Measurements from ENCODE around the gene ANXA2R. TPM values are rescaled to one million over a fixed set of nuclear protein-coding genes. Genes with fewer than 3 reads are reported as not detected.

Gene ANXA2R
- polyA plus RNA-seq, 1 donor from 2014 or later = not detected

DNA sequence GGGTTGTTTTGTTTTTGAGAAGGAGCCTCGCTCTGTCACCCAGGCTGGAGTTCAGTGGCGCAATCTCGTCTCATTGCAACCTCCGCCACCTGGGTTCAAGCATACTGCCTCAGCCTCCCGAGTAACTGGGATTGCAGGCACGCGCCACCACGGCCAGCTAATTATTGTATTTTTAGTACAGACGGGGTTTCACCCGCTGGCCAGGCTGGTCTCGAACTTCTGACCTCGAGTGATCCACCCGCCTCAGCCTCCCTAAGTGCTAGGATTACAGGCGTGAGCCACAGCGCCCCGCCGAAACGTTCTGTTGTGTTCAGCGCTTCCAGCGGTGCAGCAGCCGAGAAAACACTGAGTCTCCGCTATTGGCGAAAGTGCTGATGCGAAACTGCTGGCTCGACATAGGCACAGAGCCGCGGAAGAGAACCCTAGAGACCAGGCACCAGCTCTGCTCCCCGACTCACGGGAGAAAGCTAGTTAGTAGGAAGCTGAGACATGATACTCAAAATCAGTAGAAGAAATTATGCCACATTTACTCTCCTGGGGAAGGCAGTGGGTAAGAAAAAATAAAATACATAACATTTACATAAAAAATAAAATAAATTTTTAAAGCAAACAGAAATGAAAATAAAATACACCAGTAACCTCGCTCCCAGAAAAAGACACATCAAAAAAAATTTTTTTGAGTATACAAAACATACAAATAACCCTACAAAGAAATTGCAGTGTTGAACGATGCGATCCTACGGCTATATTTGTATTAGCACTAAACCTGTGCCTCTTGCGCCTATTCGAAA is 31.6 kb downstream of the ANXA2R start:
- TF ChIP-seq POLR2AphosphoS5 (IDR thresholded peaks at IDR 0.05) (peak; percentile 41), SMC3 (conservative IDR thresholded peaks at IDR 0.05; ENCODE audit: poor library complexity) (no peak), EZH2 (IDR thresholded peaks at IDR 0.05; ENCODE audit: borderline replicate concordance, insufficient read depth, low read length, poor library complexity, severe bottlenecking) (no peak), TAF1 (IDR thresholded peaks at IDR 0.05; ENCODE audit: low read depth) (no peak), EP300 (conservative IDR thresholded peaks at IDR 0.05; ENCODE audit: poor library complexity, severe bottlenecking) (peak; percentile 46), RAD21 (conservative IDR thresholded peaks at IDR 0.05) (no peak), MXI1 (conservative IDR thresholded peaks at IDR 0.05; ENCODE audit: poor library complexity, severe bottlenecking) (no peak)
- TF ChIP-seq, protein P1, sequence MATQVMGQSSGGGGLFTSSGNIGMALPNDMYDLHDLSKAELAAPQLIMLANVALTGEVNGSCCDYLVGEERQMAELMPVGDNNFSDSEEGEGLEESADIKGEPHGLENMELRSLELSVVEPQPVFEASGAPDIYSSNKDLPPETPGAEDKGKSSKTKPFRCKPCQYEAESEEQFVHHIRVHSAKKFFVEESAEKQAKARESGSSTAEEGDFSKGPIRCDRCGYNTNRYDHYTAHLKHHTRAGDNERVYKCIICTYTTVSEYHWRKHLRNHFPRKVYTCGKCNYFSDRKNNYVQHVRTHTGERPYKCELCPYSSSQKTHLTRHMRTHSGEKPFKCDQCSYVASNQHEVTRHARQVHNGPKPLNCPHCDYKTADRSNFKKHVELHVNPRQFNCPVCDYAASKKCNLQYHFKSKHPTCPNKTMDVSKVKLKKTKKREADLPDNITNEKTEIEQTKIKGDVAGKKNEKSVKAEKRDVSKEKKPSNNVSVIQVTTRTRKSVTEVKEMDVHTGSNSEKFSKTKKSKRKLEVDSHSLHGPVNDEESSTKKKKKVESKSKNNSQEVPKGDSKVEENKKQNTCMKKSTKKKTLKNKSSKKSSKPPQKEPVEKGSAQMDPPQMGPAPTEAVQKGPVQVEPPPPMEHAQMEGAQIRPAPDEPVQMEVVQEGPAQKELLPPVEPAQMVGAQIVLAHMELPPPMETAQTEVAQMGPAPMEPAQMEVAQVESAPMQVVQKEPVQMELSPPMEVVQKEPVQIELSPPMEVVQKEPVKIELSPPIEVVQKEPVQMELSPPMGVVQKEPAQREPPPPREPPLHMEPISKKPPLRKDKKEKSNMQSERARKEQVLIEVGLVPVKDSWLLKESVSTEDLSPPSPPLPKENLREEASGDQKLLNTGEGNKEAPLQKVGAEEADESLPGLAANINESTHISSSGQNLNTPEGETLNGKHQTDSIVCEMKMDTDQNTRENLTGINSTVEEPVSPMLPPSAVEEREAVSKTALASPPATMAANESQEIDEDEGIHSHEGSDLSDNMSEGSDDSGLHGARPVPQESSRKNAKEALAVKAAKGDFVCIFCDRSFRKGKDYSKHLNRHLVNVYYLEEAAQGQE (IDR thresholded peaks at IDR 0.05; ENCODE audit: borderline replicate concordance) = no peak
- TF ChIP-seq, protein P2, sequence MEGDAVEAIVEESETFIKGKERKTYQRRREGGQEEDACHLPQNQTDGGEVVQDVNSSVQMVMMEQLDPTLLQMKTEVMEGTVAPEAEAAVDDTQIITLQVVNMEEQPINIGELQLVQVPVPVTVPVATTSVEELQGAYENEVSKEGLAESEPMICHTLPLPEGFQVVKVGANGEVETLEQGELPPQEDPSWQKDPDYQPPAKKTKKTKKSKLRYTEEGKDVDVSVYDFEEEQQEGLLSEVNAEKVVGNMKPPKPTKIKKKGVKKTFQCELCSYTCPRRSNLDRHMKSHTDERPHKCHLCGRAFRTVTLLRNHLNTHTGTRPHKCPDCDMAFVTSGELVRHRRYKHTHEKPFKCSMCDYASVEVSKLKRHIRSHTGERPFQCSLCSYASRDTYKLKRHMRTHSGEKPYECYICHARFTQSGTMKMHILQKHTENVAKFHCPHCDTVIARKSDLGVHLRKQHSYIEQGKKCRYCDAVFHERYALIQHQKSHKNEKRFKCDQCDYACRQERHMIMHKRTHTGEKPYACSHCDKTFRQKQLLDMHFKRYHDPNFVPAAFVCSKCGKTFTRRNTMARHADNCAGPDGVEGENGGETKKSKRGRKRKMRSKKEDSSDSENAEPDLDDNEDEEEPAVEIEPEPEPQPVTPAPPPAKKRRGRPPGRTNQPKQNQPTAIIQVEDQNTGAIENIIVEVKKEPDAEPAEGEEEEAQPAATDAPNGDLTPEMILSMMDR (IDR thresholded peaks at IDR 0.05; ENCODE audit: poor library complexity, severe bottlenecking) = peak; percentile 35

DNA sequence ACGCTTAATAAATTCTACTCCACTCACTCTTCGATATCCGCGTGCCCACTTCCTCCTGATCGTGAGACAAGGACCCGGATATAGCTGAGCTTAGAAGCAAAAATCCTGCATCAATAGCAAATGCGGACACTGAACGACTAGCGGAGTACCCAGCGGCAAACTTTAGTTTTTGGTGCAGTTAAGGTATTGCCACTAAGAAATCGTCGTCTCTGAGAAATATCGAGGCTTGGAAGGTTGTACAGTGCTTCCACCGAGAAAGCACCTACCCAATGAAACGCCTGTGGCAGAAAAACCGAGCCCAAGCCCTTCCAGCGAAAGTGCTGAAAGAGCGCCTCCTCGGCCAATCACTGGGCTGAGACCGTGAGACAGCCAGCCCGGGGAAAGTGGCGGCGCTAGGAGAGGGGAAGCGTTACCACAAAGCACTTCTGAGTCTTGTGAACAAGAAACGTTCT is 32.2 kb downstream of the ANXA2R start:
- peak overlapping the region; percentile 72 for H3K27ac ChIP-seq (ENCODE audit: low read length)
- no peaks in the 10 kb centered on the region for H3K79me2 ChIP-seq (replicated peaks; ENCODE audit: insufficient read depth, low read length)
- H4K20me1 ChIP-seq (ENCODE audit: insufficient read depth) = no peaks in the 10 kb centered on the region
- no peaks in the 10 kb centered on the region for H3K9me3 ChIP-seq (ENCODE audit: low read length)
- H3K4me2 ChIP-seq (ENCODE audit: low read length) = peak overlapping the region; percentile 25
- no peaks in the 10 kb centered on the region for H3K36me3 ChIP-seq (ENCODE audit: insufficient read depth, low read length)
- peaks cover 63% of the 10 kb centered on the region for H3K27me3 ChIP-seq (ENCODE audit: insufficient read depth, low read depth, low read length)
- no peaks in the 10 kb centered on the region for H3K9me2 ChIP-seq (ENCODE audit: insufficient read depth, low read length)
- H2AFZ ChIP-seq (ENCODE audit: low read depth, low read length) = peak overlapping the region; percentile 23
- no peaks in the 10 kb centered on the region for H3F3A ChIP-seq (ENCODE audit: insufficient read depth, low read length, poor library complexity, severe bottlenecking)
- peak overlapping the region; percentile 59 for H3K9ac ChIP-seq (ENCODE audit: low read length)
- no peak for TF ChIP-seq EZH2 (IDR thresholded peaks at IDR 0.05; ENCODE audit: borderline replicate concordance, insufficient read depth, low read length, poor library complexity, severe bottlenecking)
- TF ChIP-seq TAF1 (IDR thresholded peaks at IDR 0.05; ENCODE audit: low read depth) = no peak
- no peak for TF ChIP-seq MXI1 (conservative IDR thresholded peaks at IDR 0.05; ENCODE audit: poor library complexity, severe bottlenecking)
- TF ChIP-seq EP300 (conservative IDR thresholded peaks at IDR 0.05; ENCODE audit: poor library complexity, severe bottlenecking) = no peak
- TF ChIP-seq RAD21 (conservative IDR thresholded peaks at IDR 0.05) = no peak
- TF ChIP-seq, protein P2 (IDR thresholded peaks at IDR 0.05; ENCODE audit: poor library complexity, severe bottlenecking) = no peak
- TF ChIP-seq POLR2AphosphoS5 (IDR thresholded peaks at IDR 0.05) = no peak
- no peak for TF ChIP-seq SMC3 (conservative IDR thresholded peaks at IDR 0.05; ENCODE audit: poor library complexity)
- H3K4me3 ChIP-seq (ENCODE audit: low read length) = peak overlapping the region; percentile 62

More for the DNA sequence above, 31.6 kb downstream of the ANXA2R start:
- no peaks in the 10 kb centered on the region for H3F3A ChIP-seq (ENCODE audit: insufficient read depth, low read length, poor library complexity, severe bottlenecking)
- no peaks in the 10 kb centered on the region for H3K9me2 ChIP-seq (ENCODE audit: insufficient read depth, low read length)
- H3K9ac ChIP-seq (ENCODE audit: low read length) = peak overlapping the region; percentile 59
- no peaks in the 10 kb centered on the region for H3K79me2 ChIP-seq (replicated peaks; ENCODE audit: insufficient read depth, low read length)
- H3K4me2 ChIP-seq (ENCODE audit: low read length) = peak overlapping the region; percentile 25
- H3K9me3 ChIP-seq (ENCODE audit: low read length) = no peaks in the 10 kb centered on the region
- H3K27me3 ChIP-seq (ENCODE audit: insufficient read depth, low read depth, low read length) = peaks cover 60% of the 10 kb centered on the region
- H3K4me3 ChIP-seq (ENCODE audit: low read length) = peak overlapping the region; percentile 62
- H3K27ac ChIP-seq (ENCODE audit: low read length) = peak overlapping the region; percentile 72
- peak overlapping the region; percentile 23 for H2AFZ ChIP-seq (ENCODE audit: low read depth, low read length)
- H4K20me1 ChIP-seq (ENCODE audit: insufficient read depth) = no peaks in the 10 kb centered on the region
- no peaks in the 10 kb centered on the region for H3K36me3 ChIP-seq (ENCODE audit: insufficient read depth, low read length)

All from neural cell (in vitro differentiated cells).